Measurements from ENCODE around the gene PGS1.

The PGS1 gene

DNA sequence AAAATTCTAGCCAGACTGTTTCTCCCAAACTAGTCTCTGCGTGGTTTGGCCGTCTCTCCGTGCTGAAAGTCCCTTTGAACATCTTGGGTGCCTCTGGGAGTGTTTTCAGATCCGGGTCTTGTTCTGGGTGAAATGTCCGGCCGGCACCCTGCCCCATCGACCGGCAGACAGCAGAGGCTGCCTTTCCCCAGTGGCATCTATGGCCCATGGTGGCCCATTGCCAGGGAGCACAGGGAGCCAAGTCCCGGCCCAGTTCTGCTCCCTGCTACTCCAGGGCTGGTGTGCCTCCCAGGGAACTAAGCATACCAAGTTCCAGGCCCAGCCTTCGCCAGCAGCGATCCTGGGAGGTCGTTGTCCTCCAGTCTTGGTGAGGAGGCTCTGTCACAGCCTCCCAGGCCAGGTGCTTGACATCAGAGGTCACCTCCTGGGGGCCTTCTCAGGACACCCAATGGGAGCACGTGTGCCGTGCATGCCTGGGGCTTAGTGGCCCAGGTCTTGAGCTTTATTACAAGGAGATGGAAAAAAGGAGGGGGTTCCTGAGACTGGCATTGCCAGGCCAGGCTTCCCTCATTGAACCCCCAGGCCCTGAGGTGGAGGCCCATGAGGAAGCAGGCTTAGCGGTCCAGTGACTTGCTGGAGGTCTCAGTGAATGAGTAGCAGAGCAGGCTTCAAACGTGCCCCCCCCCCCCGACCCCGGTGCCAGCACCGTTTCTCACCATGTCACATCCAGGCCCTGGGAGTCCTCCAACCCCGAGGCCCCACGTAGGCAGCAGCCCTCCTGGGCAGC is 54.0 kb downstream of the PGS1 start:
- TF ChIP-seq, protein P1, sequence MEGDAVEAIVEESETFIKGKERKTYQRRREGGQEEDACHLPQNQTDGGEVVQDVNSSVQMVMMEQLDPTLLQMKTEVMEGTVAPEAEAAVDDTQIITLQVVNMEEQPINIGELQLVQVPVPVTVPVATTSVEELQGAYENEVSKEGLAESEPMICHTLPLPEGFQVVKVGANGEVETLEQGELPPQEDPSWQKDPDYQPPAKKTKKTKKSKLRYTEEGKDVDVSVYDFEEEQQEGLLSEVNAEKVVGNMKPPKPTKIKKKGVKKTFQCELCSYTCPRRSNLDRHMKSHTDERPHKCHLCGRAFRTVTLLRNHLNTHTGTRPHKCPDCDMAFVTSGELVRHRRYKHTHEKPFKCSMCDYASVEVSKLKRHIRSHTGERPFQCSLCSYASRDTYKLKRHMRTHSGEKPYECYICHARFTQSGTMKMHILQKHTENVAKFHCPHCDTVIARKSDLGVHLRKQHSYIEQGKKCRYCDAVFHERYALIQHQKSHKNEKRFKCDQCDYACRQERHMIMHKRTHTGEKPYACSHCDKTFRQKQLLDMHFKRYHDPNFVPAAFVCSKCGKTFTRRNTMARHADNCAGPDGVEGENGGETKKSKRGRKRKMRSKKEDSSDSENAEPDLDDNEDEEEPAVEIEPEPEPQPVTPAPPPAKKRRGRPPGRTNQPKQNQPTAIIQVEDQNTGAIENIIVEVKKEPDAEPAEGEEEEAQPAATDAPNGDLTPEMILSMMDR (IDR thresholded peaks at IDR 0.05; ENCODE audit: low read depth, low read length), result no peak
- no peak for DNase-seq (ENCODE audit: extremely low read depth, low read depth)

DNA sequence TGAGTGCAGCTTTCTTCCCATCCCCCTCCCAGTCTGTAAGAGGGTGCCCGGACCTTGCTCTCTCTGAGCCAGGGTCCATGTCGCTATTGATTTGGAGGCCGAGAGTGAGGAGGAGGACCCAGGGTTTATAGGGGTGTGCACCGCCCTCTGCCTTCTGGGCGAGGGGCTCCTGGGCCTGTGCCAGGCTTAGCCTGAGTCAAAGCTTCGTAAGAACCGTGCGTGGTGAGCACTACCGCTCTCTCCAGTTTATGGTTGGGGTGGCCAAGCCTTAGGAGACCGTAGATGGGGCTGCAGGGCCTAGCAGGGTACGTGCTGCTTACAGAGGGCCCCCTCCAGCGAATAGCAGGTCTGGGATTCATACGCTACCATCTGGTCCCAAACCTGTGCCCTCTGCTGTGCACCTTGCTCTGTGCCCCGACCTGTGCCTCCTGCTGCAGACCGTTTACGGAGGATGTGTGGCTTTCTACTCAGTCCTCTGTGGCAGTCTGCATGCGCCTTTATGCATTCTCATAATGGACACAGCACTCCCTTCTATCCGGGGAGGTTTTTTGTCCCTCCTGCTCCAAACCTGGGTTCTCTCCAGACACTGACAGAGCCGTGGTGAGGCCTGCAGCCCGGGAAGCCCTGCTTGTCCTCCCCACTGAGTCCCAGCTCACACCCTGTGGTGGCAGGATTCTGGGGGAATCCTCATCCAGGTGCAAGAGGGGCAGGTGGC is 54.7 kb downstream of the PGS1 start:
- DNase-seq (ENCODE audit: extremely low read depth, low read depth), result no peak
- TF ChIP-seq, protein P1 (IDR thresholded peaks at IDR 0.05; ENCODE audit: low read depth, low read length), result no peak

DNA sequence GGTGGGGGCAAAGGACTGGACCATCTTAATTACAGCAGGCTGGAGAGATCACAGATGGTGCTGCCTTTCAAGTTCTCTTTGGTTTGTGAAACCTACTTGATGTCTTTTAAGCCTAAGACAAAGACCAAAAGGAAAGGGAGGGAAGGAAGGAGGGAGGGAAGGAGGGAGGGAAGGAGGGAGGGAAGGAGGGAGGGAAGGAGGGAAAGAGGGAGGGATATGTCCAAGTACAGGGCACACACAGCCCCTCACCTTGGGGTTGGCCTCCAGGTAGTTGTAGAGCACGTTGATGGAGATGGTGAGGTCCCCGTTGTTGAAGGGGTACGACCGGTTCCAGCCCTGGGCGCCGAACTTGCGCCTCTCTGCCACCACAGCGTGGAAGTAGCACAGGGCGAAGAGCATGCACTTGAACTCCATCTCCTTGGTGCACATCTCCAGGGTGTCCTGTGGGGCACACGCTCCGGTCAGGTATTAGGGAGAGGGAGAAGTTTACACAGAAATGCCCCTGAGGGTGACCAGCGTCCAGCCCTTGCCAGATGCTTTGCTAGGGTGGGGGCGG is 55.4 kb downstream of the PGS1 start:
- no peak for DNase-seq (ENCODE audit: extremely low read depth, low read depth)
- TF ChIP-seq, protein P1 (IDR thresholded peaks at IDR 0.05; ENCODE audit: low read depth, low read length), result no peak

DNA sequence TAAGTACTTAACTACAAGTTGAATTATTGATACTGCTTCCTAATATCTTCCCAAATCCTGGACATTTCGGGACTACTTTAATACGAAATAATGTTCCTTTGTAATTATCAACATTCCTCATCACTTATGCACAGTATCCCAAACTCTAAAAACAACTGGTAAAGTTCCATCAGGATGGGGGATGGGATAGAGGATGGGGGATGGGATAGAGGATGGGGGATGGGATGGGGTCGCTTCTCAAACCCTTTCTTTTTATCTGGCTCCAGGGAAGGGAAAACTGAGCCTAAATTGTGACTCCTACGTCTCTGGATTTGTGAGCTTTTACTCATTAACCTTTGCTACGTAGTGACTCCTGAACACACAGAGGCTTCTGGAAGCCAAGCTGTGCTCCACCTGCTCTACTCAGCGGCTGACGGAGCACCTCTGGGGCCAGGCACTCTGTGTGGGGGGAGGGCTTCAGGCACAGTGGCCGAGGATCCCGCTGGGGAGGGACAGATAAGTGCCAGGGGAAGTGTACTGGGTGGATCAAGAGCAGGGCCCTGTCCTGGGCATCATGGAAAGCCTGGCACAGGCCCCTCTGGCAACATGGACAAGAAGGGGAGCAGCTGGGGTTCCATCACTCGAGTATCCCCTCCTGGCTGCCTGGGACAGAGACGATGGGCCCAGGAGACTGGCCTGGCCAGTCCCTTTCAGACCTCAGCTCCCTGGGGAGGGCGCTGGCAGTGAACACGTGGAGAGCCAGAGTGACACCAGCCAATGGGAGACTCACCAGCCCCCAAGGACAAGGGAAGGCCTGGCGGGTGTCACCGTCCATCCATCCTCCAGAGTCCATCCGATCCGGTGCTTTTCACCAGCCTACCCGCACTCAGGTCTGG is 56.2 kb downstream of the PGS1 start:
- DNase-seq (ENCODE audit: extremely low read depth, low read depth), result no peak
- TF ChIP-seq, protein P1 (IDR thresholded peaks at IDR 0.05; ENCODE audit: low read depth, low read length), result no peak

DNA sequence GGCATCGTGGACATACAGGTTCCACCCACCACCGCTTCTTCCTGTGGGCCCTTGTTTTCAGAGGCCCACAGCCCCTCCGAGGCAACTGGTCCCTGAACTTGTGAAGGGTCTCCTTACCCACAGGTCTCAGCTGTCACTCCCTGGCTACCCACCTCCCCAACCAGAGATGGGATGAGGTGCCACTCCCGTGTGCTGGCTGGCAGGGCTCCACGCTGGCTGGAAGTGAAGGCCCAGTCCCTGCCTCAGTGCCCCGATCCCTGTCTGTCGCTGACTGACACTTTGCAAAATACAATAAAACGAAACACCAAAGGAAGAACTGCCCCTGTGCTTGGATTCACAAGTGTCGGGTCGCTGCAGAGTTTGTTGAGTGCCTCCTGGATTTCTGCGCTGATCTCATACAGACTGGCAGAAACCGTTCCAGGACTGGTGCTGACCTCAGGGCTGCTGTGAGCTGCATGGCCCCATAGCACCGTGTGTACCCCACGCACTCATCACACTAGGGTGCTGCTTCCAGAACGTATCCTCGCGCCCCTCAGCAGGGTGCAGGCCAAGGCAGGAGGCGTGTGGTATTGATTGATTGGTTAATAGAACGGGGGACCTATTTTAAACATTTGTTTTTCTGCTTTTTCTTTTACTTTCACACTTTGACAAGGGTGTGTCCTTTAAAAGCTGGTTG is 57.0 kb downstream of the PGS1 start:
- DNase-seq (ENCODE audit: extremely low read depth, low read depth), result no peak
- TF ChIP-seq, protein P1 (IDR thresholded peaks at IDR 0.05; ENCODE audit: low read depth, low read length), result no peak

DNA sequence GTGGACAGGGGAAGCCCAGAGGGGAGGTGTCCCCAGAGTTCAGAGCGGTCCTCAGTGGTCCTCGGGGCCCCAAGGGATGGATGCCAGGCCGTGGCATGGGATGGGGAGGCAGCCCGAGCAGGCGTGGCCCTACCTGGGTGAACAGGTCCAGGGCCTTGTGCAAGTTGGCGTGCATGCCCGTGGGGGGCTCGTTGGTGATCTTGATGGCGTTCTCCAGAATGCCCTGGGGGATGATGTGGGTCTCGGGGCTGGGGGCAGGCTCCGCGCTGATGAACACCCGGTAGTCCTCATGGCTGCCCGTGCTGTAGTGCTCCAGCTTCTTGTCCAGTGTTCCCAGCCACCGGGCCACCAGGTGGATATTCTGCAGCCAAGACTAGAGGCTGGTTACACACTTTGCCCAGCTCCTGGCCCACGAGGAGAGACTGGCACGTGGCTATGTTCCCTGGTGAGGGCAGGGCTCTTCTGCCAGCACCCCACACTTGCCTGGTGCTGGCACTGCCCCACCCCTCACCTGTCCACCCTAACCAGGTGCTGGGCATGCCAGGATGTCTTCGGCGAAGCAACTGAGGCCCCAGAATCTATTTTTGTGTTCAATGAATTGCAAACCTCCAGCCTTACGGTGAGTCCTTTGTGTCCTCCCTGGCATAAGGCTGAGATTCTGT is 59.2 kb downstream of the PGS1 start:
- DNase-seq (ENCODE audit: extremely low read depth, low read depth), result no peak
- TF ChIP-seq, protein P1 (IDR thresholded peaks at IDR 0.05; ENCODE audit: low read depth, low read length), result no peak

All from AG09319 (cell line).